ENCODE measurements around the gene MAGI3. TPM values are rescaled to one million over a fixed set of nuclear protein-coding genes. Genes with fewer than 3 reads are reported as not detected.

Gene MAGI3
- polyA plus RNA-seq = 10 to 100 TPM in 2 of 4 donors, 1 to 10 TPM in 2; 6.8 to 39.4 (median 12.8) TPM
- long read RNA-seq, donor 1 = 0 reads
- long read RNA-seq, donor 2, full-length matches to known transcripts = 1 of 1 reads
- long read RNA-seq, donor 2, partial matches to known transcripts = 0 of 1 reads
- long read RNA-seq, donor 2, other reads (novel, unspliced or antisense) = 0 of 1 reads
- long read RNA-seq, donor 3 = 0 reads
- long read RNA-seq, donor 4 = 0 reads
- long read RNA-seq, donor 5 = 0 reads
- long read RNA-seq, donor 6, partial matches to known transcripts = 0 of 1 reads
- long read RNA-seq, donor 6, other reads (novel, unspliced or antisense) = 0 of 1 reads
- long read RNA-seq, donor 7 = 0 reads
- long read RNA-seq, donor 8, partial matches to known transcripts = 6 of 6 reads
- long read RNA-seq, donor 8, other reads (novel, unspliced or antisense) = 0 of 6 reads
- long read RNA-seq, donor 9, full-length matches to known transcripts = 2 of 2 reads
- long read RNA-seq, donor 9, partial matches to known transcripts = 0 of 2 reads
- long read RNA-seq, donor 9, other reads (novel, unspliced or antisense) = 0 of 2 reads
- long read RNA-seq, donor 10, partial matches to known transcripts = 19 of 20 reads
- long read RNA-seq, donor 10, other reads (novel, unspliced or antisense) = 0 of 20 reads

- DNase-seq = peak; percentile 98 to 99
- no peak for FAIRE-seq
Measured at GRCh38 chr1:113389953-113390834, at the start of gene MAGI3. Gene MAGI3 (plus strand): TSS chr1:113390515. CDS start chr1:113391034, 519 bp downstream.

GRCh38 chr1:113353580-113353979, 36.7 kb upstream of the MAGI3 start:
- 63 to 77% (median 76%) methylated on average over 2 of the region's 2 CpGs for WGBS, 3 donors
- Histone ChIP-seq H3K27ac (ENCODE audit: low read depth in 1 of 3, low read length in 2 of 3) (no peak overlapping the region), H3K27me3 (ENCODE audit: control insufficient read depth in 3 of 3, insufficient read depth in 3 of 3, low read length in 3 of 3) (no peaks in the 10 kb centered on the region), H3K4me3 (ENCODE audit: low read depth in 1 of 3, low read length in 3 of 3) (no peak overlapping the region), H3K4me1 (ENCODE audit: control insufficient read depth in 3 of 3, insufficient read depth in 2 of 3, low read depth in 1 of 3, low read length in 2 of 3) (no peaks in the 10 kb centered on the region), H3K9me3 (ENCODE audit: control insufficient read depth in 2 of 2, insufficient read depth in 1 of 2, low read depth in 1 of 2, low read length in 1 of 2) (no peaks in the 10 kb centered on the region), H3K36me3 (ENCODE audit: control insufficient read depth in 3 of 3, insufficient read depth in 2 of 3, low read depth in 1 of 3, low read length in 3 of 3) (no peaks in the 10 kb centered on the region)
- FAIRE-seq (no peak), DNase-seq (no peak)

More at GRCh38 chr1:113389953-113390834, at the start of gene MAGI3:
- peak within 1 kb of the TSS; percentile 92 to 99 (median 98) for H3K4me3 ChIP-seq (ENCODE audit: low read depth in 1 of 3, low read length in 3 of 3)
- H3K4me1 ChIP-seq (ENCODE audit: control insufficient read depth in 3 of 3, insufficient read depth in 2 of 3, low read depth in 1 of 3, low read length in 2 of 3) = peaks cover 0 to 3% (median 0%) of the 10 kb centered on the region in 3 donors
- peak within 1 kb of the TSS; percentile 86 to 99 (median 95) for H3K27ac ChIP-seq (ENCODE audit: low read depth in 1 of 3, low read length in 2 of 3)
- no peaks in the 10 kb centered on the region for H3K27me3 ChIP-seq (ENCODE audit: control insufficient read depth in 3 of 3, insufficient read depth in 3 of 3, low read length in 3 of 3)
- H3K36me3 ChIP-seq (ENCODE audit: control insufficient read depth in 3 of 3, insufficient read depth in 2 of 3, low read depth in 1 of 3, low read length in 3 of 3) = no peaks in the 10 kb centered on the region
- 0 to 1% (median 0%) methylated on average over 72 to 89 of the region's 89 CpGs for WGBS, 3 donors
- no peaks in the 10 kb centered on the region for H3K9me3 ChIP-seq (ENCODE audit: control insufficient read depth in 2 of 2, insufficient read depth in 1 of 2, low read depth in 1 of 2, low read length in 1 of 2)

- FAIRE-seq = no peak
- 60 to 75% (median 66%) methylated on average over 3 of the region's 3 CpGs for WGBS, 3 donors
- Histone ChIP-seq H3K9me3 (ENCODE audit: control insufficient read depth in 2 of 2, insufficient read depth in 1 of 2, low read depth in 1 of 2, low read length in 1 of 2) (no peaks in the 10 kb centered on the region), H3K36me3 (ENCODE audit: control insufficient read depth in 3 of 3, insufficient read depth in 2 of 3, low read depth in 1 of 3, low read length in 3 of 3) (no peaks in the 10 kb centered on the region), H3K27me3 (ENCODE audit: control insufficient read depth in 3 of 3, insufficient read depth in 3 of 3, low read length in 3 of 3) (no peaks in the 10 kb centered on the region), H3K27ac (ENCODE audit: low read depth in 1 of 3, low read length in 2 of 3) (no peak overlapping the region), H3K4me3 (ENCODE audit: low read depth in 1 of 3, low read length in 3 of 3) (no peak overlapping the region), H3K4me1 (ENCODE audit: control insufficient read depth in 3 of 3, insufficient read depth in 2 of 3, low read depth in 1 of 3, low read length in 2 of 3) (no peaks in the 10 kb centered on the region)
- no peak for DNase-seq
Measured at GRCh38 chr1:113363935-113364334, 26.4 kb upstream of the MAGI3 start.

GRCh38 chr1:113369040-113369439, 21.3 kb upstream of the MAGI3 start:
- H3K4me3 ChIP-seq (ENCODE audit: low read depth in 1 of 3, low read length in 3 of 3) = no peak overlapping the region
- no peaks in the 10 kb centered on the region for H3K36me3 ChIP-seq (ENCODE audit: control insufficient read depth in 3 of 3, insufficient read depth in 2 of 3, low read depth in 1 of 3, low read length in 3 of 3)
- H3K4me1 ChIP-seq (ENCODE audit: control insufficient read depth in 3 of 3, insufficient read depth in 2 of 3, low read depth in 1 of 3, low read length in 2 of 3) = no peaks in the 10 kb centered on the region
- no peak overlapping the region for H3K27ac ChIP-seq (ENCODE audit: low read depth in 1 of 3, low read length in 2 of 3)
- DNase-seq (no peak), FAIRE-seq (no peak)
- H3K27me3 ChIP-seq (ENCODE audit: control insufficient read depth in 3 of 3, insufficient read depth in 3 of 3, low read length in 3 of 3) = no peaks in the 10 kb centered on the region
- H3K9me3 ChIP-seq (ENCODE audit: control insufficient read depth in 2 of 2, insufficient read depth in 1 of 2, low read depth in 1 of 2, low read length in 1 of 2) = no peaks in the 10 kb centered on the region

GRCh38 chr1:113369699-113370098, 20.6 kb upstream of the MAGI3 start:
- no peaks in the 10 kb centered on the region for H3K4me1 ChIP-seq (ENCODE audit: control insufficient read depth in 3 of 3, insufficient read depth in 2 of 3, low read depth in 1 of 3, low read length in 2 of 3)
- H3K9me3 ChIP-seq (ENCODE audit: control insufficient read depth in 2 of 2, insufficient read depth in 1 of 2, low read depth in 1 of 2, low read length in 1 of 2) = no peaks in the 10 kb centered on the region
- no peak for DNase-seq
- FAIRE-seq = no peak
- H3K27me3 ChIP-seq (ENCODE audit: control insufficient read depth in 3 of 3, insufficient read depth in 3 of 3, low read length in 3 of 3) = no peaks in the 10 kb centered on the region
- no peaks in the 10 kb centered on the region for H3K36me3 ChIP-seq (ENCODE audit: control insufficient read depth in 3 of 3, insufficient read depth in 2 of 3, low read depth in 1 of 3, low read length in 3 of 3)
- WGBS, 3 donors = 57 to 74% (median 58%) methylated on average over 1 of the region's 1 CpG
- no peak overlapping the region for H3K27ac ChIP-seq (ENCODE audit: low read depth in 1 of 3, low read length in 2 of 3)
- H3K4me3 ChIP-seq (ENCODE audit: low read depth in 1 of 3, low read length in 3 of 3) = no peak overlapping the region

GRCh38 chr1:113370868-113371267, 19.4 kb upstream of the MAGI3 start:
- no peaks in the 10 kb centered on the region for H3K36me3 ChIP-seq (ENCODE audit: control insufficient read depth in 3 of 3, insufficient read depth in 2 of 3, low read depth in 1 of 3, low read length in 3 of 3)
- no peaks in the 10 kb centered on the region for H3K4me1 ChIP-seq (ENCODE audit: control insufficient read depth in 3 of 3, insufficient read depth in 2 of 3, low read depth in 1 of 3, low read length in 2 of 3)
- no peak overlapping the region for H3K27ac ChIP-seq (ENCODE audit: low read depth in 1 of 3, low read length in 2 of 3)
- H3K9me3 ChIP-seq (ENCODE audit: control insufficient read depth in 2 of 2, insufficient read depth in 1 of 2, low read depth in 1 of 2, low read length in 1 of 2) = no peaks in the 10 kb centered on the region
- DNase-seq (no peak), FAIRE-seq (no peak)
- WGBS, 3 donors = 66 to 83% (median 68%) methylated on average over 3 of the region's 3 CpGs
- H3K4me3 ChIP-seq (ENCODE audit: low read depth in 1 of 3, low read length in 3 of 3) = no peak overlapping the region
- H3K27me3 ChIP-seq (ENCODE audit: control insufficient read depth in 3 of 3, insufficient read depth in 3 of 3, low read length in 3 of 3) = no peaks in the 10 kb centered on the region

- no peaks in the 10 kb centered on the region for H3K4me1 ChIP-seq (ENCODE audit: control insufficient read depth in 3 of 3, insufficient read depth in 2 of 3, low read depth in 1 of 3, low read length in 2 of 3)
- H3K36me3 ChIP-seq (ENCODE audit: control insufficient read depth in 3 of 3, insufficient read depth in 2 of 3, low read depth in 1 of 3, low read length in 3 of 3) = no peaks in the 10 kb centered on the region
- FAIRE-seq (no peak), DNase-seq (no peak)
- 72 to 86% (median 73%) methylated on average over 2 of the region's 2 CpGs for WGBS, 3 donors
- no peaks in the 10 kb centered on the region for H3K27me3 ChIP-seq (ENCODE audit: control insufficient read depth in 3 of 3, insufficient read depth in 3 of 3, low read length in 3 of 3)
- H3K9me3 ChIP-seq (ENCODE audit: control insufficient read depth in 2 of 2, insufficient read depth in 1 of 2, low read depth in 1 of 2, low read length in 1 of 2) = no peaks in the 10 kb centered on the region
- no peak overlapping the region for H3K4me3 ChIP-seq (ENCODE audit: low read depth in 1 of 3, low read length in 3 of 3)
- H3K27ac ChIP-seq (ENCODE audit: low read depth in 1 of 3, low read length in 2 of 3) = no peak overlapping the region
Measured at GRCh38 chr1:113372546-113372945, 17.8 kb upstream of the MAGI3 start.

GRCh38 chr1:113373644-113374043, 16.7 kb upstream of the MAGI3 start:
- no peak for FAIRE-seq
- no peak overlapping the region for H3K27ac ChIP-seq (ENCODE audit: low read depth in 1 of 3, low read length in 2 of 3)

More at GRCh38 chr1:113373644-113374043, 16.7 kb upstream of the MAGI3 start:
- DNase-seq = no peak
- Histone ChIP-seq H3K9me3 (ENCODE audit: control insufficient read depth in 2 of 2, insufficient read depth in 1 of 2, low read depth in 1 of 2, low read length in 1 of 2) (no peaks in the 10 kb centered on the region), H3K4me3 (ENCODE audit: low read depth in 1 of 3, low read length in 3 of 3) (no peak overlapping the region), H3K27me3 (ENCODE audit: control insufficient read depth in 3 of 3, insufficient read depth in 3 of 3, low read length in 3 of 3) (no peaks in the 10 kb centered on the region), H3K36me3 (ENCODE audit: control insufficient read depth in 3 of 3, insufficient read depth in 2 of 3, low read depth in 1 of 3, low read length in 3 of 3) (no peaks in the 10 kb centered on the region), H3K4me1 (ENCODE audit: control insufficient read depth in 3 of 3, insufficient read depth in 2 of 3, low read depth in 1 of 3, low read length in 2 of 3) (no peaks in the 10 kb centered on the region)
